HG02884 (cell line): ENCODE results near the gene HMCN2.
"Not testable (repeated sequence)": the region's sequence is repeated elsewhere in the genome, so short reads cannot be mapped to it uniquely, and the experiment has no call there.

Experiments used
- ATAC-seq: cut with Tn5 transposase; IDR thresholded peaks from one replicate; pipeline ENCODE4 v1.9.1; 2021; ENCODE audit warnings: mild to moderate bottlenecking, moderate library complexity; ENCODE audit not compliant: unreplicated experiment

HMCN2 gene

DNA sequence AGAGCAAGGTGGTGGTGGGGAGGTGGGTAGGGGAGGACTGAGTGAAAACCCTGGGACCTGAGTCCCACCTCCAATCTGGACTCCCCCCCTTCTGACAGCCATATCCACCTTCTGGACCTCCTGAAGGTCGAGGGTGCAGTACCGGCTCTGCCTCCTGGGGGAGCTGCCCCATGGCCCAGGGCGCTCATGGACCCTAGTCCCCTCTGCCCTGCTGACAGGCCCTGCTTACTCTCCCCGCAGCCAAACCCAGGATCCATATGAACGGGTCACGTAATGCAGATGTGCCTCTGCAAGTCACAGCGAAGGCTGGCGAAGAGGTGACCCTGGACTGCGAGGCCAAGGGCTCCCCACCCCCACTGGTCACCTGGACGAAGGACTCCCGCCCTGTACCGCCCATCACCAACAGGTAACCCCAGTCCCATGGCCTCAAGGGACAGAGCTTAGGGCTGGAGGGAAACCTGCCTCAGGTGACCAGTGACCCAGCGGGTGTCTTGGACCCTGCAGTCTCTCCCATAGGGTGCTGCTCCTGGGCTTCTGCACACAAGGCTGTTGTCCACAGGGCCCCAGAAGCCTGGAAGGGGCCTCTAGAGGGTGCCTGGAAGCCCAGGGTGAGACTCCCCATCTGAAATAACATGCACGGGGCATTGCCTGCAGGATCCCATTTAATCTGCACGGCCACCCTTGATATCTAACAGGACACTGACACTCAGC is 61.7 kb downstream of the HMCN2 start:
- ATAC-seq = no peak

DNA sequence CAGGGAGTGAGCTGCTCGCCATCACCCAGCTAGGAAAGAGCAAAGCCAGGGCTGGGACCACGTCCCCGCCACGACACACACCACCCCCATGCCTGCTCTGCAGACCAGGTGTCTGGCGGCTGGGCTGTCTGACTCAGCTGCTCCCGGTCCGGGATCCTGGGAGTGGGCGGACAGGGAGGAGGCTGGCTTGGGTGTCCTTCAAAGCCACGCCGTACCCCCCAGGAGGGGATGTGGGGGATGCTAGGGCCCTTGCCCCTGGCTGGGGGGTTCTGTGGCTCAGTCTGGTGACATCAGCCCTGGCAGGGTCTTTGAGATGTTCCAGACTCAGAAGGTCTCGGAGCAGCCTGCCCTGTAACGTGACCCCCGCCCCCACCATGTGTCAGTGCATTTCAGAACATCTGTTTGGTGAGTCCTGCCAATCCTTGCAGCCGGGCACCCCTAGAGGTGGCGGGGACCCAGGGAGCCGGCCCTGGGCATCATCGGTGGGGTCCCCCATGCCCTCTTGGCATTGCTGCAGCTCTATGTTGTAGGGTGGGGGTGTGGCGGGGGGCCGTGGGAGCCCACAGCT is 62.3 kb downstream of the HMCN2 start:
- ATAC-seq = no peak

DNA sequence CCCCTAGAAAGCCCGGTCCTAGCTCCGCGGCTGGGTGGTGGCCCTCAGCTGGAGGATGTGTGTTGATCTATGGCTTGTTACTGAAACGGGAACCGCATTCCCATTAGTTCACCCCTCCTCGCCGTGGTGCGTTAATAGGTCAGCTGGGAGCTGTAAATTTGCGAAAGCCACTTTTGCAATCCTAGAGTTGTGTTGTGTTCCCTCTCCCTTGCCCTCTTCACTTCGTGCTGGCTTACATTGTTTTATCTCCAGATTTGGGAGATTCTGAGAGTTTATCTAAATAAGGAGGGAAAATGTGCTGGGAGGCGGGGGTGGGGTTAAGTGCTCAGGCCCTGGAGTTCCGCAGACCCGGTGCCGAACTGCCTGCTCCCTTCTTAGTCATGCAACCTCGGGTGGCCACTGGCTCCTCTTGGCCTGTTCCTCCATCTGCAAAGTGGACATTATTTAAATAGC is 62.8 kb downstream of the HMCN2 start:
- ATAC-seq = no peak

DNA sequence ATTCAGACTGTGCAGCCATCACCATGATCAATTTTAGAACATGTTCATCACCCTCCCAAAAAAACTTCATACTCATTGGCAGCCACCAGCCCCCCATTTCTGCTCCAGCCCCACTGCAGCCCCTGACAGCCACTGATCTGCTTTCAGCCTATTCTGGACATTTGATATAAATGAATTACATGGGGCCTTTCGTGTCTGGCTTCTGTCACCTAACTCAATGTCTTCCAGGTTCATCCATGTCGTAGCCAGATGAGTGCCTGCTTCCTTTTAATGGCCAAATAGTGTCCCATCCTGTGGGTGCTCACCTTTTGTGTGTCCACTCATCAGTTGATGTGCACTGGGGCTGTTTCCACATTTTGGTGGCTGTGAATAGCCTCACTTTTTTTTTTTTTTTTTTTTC is 63.5 kb downstream of the HMCN2 start:
- ATAC-seq = no peak

DNA sequence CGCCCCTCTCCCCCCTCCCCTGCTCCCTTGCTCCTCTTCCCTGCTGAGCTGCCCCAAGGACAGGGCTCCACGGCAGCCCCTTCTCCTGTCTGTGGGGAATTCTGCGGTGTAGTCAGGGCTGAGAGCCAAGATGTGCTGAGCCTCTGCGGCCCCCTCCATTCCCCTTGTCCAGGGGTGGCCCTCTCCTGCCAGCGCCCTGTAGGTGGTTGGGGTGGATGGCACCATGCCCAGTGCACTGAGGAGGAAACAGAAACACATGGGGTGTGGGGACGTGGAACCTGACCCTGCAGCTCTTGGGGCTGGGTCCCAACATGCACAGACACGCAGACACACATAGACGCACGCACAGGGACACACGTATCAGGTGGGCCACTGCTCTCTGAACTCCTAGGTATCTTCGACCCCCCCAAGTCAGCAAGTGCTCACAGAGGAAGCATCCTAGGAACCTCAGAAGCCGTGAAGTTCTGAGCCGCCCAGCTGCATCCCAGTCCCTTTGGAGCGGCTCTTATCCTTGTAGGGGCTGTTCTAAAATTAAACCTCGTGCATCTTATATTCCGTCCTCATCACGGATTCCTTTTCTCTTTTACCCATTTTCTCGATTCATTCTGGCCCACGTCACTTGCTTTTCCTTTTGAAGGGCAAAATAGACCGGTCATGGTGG is 64.8 kb downstream of the HMCN2 start:
- ATAC-seq = no peak

DNA sequence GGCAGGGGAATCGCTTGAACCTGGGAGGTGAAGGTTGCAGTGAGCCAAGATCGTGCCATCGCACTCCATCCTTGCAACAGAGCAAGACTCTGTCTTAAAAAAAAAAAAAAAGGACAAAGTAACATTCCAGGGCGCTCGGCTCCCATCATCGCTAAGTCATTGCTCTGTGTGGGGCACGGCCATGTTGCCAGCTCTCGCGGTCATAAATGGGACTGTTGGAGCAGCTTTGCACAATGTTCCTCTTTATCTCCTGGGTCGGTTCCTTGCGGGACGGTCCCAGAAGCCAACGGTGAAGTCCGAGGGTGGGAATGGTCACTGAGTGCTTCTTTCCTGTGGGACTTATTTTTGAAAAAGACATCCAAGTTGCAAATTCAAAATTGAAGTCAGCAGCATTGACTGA is 65.5 kb downstream of the HMCN2 start:
- ATAC-seq = no peak

DNA sequence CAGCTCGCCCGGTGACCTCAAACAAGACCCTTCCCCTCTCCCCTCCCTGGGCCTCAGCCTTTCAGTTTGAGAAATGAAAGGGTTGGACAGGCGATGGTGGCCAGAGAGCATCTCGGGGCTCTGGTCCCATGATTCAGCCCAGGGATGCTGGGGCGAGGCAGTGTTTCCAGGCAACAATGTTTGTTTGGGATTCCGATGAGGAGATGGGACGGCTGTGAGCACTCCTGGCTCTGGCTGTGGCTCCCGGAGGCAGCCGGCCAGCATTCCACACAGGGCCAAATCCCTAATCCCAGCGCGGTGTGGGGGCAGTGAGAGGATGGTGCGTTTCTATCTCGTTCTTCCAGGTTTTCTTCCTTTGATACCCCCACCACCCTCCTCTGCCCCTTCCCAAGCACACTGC is 66.0 kb downstream of the HMCN2 start:
- ATAC-seq = no peak

DNA sequence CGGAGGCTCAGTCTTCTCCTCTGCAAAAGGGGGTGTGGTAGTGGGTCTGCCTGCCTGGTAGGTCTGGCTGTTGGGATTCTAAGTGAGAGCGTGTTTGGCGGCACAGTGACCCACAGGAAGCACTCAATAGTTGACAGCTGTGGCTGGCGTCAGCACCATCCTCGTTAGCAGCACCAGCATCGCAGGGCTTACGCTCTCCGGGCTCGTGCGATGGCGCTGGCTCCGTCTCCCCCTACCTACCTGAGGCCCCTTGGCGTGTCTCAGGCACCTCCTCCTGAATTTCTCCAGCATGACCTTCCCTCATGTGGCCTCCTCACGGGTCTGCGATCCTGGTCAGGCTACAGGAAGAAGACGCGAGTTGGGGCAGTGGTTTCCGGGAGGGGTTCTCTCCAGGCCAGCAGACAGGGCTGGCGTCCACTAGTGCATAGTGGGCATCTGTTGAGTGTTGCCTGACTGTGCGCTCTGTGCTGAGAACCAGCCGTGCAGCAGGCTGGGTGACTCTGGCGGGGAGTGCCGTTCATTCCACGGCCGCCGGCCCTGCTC is 66.9 kb downstream of the HMCN2 start:
- ATAC-seq = no peak

DNA sequence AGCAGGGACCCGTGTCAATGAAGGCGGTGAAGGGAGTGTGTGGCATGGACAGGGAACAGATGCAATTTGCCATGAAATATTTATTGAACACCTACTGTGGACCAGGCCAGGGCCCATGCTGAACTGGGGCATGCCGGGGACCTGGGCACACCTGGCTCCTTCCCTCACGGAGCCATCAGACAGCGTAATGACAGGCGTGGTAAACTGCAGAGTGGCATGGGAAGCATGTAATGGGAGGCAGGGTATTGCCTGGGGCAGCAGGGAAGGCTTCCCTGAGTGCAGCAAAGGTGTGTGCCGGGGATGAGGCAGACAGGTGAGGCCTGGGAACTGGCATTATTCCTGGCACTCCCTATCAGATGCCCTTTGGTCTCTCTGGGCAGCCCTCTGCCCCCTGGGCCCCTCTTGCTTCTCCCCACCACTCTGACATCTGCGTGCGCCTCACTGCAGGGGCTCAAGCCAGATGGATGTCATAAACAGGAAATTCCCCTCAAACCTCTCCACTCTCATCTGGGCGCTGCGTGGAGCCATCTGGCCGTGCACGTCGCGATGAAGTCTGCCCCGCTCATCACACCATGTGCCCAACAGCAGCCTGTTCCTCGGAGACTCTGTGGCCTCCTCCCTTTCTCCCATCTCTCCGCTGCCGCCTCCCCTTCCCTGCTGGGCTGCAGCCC is 67.6 kb downstream of the HMCN2 start:
- ATAC-seq = no peak

DNA sequence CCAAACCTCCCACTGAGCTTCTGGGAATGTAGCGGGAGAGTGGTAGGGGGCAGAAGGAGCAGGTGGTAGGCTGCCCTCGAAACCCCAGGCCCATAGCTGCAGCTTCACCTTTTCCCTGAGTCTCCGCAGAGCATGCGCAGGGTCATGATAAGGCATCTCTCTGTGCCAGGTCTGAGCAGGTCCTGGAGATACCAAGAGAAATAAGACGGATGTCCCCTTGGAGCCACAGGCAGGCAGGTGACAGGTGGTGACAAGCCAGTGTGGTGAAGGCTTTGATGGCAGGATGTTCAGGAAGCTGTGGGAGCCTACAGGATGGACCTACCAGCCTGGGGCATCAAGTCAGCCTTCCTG is 68.1 kb downstream of the HMCN2 start:
- ATAC-seq = no peak

DNA sequence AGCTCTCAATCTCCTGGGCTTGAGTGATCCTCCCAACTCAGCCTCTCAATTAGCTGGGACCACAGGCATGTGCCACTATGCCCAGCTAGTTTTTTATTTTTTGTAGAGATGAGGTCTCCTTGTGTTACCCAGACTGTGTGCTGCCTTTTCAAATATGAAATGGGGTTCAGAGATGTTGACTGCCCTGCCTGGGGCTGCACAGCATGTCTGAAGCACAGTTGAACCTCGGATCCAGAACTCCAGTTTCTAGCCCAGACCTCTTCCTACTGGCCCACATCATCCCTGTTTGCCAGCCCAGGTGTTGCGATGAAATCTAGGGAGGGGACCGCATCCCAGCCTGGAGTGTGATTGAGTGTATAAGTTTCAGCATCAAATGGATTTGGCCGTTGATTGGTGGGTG is 69.4 kb downstream of the HMCN2 start:
- no peak for ATAC-seq

DNA sequence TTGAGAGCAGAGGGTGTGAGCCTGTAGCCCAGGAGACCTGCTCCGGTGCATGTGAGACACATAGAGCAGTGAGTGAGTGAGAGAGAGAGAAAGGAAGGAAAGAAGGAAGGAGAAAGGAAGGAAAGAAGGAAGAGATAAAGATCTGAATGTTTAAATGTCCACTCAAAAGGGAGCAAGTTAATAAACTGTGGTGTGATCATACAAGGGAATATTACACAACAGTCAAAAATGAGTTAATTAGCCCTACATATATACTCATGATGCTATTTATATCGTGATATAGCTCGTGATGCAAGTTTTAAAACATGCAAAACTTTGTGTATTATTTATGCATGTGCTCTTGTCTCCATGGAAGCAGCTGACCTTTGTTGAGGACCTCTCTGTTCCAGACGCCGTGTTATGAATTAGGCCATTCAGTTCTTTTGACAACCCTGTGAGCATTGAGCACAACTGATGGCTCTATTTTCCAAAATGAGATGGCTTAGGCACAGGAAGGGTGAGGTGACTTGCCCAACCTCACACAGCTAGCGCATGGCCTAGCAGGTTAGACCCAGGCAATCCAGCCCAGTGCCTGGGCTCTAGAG is 70.6 kb downstream of the HMCN2 start:
- ATAC-seq = no peak

DNA sequence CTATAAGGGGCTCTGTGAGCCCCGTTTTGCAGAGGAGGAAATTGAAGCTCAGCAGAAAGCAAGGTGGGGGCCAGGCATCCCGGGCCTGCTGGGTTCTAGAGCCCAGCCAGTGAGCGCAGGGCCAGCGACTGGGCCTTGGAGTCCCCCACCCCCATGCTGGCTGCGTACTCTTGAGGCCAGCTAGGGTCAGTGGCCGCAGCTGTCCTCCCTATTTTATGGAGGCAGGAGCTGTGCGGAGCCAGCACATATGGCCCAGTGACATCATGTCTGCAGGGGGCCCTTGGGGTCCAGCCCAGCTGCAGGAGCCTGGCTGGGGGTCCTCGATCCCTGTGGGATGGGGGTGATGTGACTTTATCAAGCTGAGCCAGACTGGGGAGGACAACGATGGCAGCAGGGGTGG is 71.3 kb downstream of the HMCN2 start:
- ATAC-seq = no peak

DNA sequence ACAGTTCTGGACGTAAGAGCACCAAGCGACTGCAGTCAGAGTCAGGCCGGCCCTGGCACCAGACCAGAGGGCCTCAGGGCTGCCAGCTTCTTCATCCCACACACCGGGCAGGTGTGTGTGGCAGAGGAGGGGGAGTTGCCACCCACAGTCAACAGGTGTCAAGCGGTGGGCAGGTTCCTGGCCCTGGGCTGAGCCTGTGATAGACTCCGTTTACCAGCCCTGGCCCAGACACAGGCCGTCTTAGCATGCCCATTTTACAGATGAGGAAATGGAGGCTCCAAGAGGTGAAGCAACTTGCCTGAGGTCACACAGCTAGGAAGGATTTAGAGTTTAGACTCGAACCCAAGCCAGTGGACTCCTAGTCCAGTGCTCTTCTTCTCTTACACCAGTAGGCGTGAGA is 71.8 kb downstream of the HMCN2 start:
- ATAC-seq = no peak

DNA sequence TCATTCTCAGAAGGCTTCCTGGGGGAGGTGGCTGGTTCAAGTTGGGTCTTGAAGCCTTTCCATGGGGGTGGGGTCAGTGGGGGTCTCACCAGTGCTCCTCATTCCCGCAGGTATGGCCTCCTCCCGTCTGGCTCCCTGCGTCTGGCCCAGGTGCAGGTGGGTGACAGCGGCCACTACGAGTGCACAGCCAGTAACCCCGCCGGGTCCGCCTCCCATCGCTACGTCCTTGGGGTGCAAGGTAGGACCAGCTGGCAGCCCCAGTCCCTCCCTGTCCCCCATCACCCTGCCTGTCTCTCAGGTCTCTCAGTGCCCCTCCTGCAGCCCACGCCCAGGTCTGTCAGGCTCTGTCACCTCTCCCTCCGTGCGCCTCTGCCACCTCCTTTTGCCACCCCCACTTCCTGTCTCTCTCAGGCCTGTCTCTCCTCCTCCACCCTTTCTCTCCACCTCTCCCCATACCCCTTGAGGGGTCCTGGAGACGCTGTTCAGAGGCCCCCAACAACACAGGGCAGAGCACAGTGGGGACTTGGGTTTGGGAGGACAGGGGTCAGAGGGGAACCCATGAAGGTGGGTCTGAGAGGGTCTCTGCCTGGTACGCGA is 72.3 kb downstream of the HMCN2 start:
- no peak for ATAC-seq

DNA sequence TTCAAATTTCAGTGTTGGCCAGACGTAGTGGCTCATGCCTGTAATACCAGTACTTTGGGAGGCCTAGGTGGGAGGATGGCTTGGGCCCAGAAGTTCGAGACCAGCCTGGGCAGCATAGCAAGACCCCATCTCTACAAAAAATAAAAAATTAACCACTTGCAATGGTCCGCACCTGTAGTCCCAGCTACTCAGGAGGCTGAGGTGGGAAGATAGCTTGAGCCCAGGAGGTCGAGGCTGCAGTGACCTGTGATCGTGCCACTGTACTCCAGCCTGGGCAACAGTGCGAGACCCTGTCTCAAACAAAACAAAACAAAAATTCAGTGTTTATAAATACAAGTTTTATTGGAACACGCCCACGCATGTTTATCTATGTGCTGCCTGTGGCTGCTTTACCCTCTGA is 73.3 kb downstream of the HMCN2 start:
- not testable (repeated sequence) for ATAC-seq

DNA sequence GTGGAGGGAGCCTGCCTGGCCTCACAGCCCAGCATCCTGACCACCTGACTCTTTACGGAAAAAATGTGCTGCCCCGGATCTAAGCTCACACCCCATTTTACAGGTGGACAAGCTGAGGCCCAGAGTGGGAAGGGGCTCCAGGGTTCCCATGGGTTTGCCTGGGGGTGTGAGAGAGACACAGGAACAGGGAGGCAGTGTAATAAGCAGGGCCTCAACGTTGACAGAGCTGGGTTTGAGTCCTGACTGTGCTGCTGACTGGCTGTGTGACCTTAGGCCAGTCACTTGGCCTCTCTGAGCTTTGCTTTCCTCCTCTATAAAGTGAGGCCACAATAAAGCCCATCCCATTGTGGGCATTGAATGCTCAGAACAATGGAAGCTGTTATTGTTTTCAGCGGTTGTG is 73.7 kb downstream of the HMCN2 start:
- no peak for ATAC-seq

DNA sequence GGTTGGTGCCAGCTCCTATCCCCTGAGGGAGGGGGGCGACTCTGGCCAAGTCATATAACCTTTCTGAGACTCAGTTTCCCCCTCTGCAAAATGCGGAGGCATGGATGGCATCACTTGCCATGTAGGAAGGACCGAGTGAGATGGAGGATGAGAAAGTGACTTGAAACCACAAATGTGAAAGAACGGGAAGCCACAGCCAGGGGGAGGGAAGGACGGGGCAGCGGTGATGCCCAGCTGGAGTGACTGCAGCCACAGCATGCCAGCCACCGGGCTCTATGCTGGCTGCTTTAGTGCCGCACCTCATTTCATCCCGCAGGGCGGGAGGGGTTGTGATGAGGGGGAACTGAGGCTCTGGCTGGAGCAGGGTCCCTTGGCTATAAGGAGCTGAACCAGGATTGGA is 74.5 kb downstream of the HMCN2 start:
- no peak for ATAC-seq

DNA sequence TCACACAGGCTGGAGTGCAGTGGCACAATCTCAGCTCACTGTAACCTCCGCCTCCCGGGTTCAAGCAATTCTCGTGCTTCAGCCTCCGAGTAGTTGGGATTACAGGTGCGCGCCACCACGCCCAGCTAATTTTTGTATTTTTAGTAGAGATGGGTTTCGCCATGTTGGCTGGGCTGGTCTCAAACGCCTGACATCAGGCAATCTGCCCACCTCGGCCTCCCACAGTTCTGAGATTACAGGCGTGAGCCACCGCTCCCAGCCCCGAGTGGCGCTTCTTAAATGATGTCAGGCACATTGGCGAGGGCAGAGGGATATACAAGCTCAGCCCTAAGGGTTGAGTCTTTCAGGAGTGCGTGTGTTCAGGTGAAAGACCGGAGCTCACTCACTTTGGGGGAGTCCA is 75.0 kb downstream of the HMCN2 start:
- ATAC-seq = not testable (repeated sequence)

DNA sequence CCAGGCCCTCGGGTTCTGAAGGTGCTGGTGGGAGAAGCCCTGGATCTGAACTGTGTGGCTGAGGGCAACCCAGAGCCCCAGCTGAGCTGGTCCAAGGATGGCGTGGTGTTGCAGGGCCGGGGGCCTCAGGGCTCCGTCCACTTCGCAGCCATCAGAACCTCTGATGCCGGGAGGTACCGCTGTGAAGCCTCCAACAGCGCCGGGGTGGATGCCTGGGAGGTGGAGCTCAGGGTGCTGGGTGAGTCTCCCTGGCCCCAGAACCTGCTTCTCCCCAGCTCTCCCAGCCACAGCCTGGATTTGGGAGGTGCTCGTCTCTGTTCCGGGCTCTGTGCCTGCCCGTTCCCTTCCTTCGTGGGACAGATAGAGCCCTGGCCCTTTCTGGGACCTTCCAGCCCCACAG is 75.6 kb downstream of the HMCN2 start:
- no peak for ATAC-seq
